HG02943 (cell line): ENCODE measurements around the gene FAM107B.
"Not testable (repeated sequence)": the region's sequence is repeated elsewhere in the genome, so short reads cannot be mapped to it uniquely, and the experiment has no call there.

ENCODE experiments used
- ATAC-seq: cut with Tn5 transposase; IDR thresholded peaks from one replicate; pipeline ENCODE4 v1.9.1; 2021; ENCODE audit warnings: mild to moderate bottlenecking, low read depth, moderate library complexity; ENCODE audit not compliant: unreplicated experiment

Gene FAM107B

GRCh38 chr10:14737808-14738545, 36.7 kb downstream of the FAM107B start:
- no peak for ATAC-seq

- ATAC-seq, result no peak
These were observed 38.1 kb downstream of the FAM107B start for GRCh38 chr10:14736600-14737081.

- ATAC-seq, result no peak
These were observed 38.7 kb downstream of the FAM107B start for GRCh38 chr10:14736043-14736442.

GRCh38 chr10:14731875-14732512, 42.7 kb downstream of the FAM107B start:
- no peak for ATAC-seq

- ATAC-seq, result no peak
These were observed 46.4 kb downstream of the FAM107B start for GRCh38 chr10:14728346-14728745.

GRCh38 chr10:14727924-14728323, 46.8 kb downstream of the FAM107B start:
- ATAC-seq, result no peak

GRCh38 chr10:14727465-14727864, 47.2 kb downstream of the FAM107B start:
- ATAC-seq, result no peak

- no peak for ATAC-seq
These were observed 49.8 kb downstream of the FAM107B start for GRCh38 chr10:14724931-14725330.

- no peak for ATAC-seq
These were observed 51.5 kb downstream of the FAM107B start for GRCh38 chr10:14723052-14723689.

GRCh38 chr10:14717552-14717951, 57.1 kb downstream of the FAM107B start:
- no peak for ATAC-seq

- ATAC-seq, result no peak
These were observed 61.7 kb downstream of the FAM107B start for GRCh38 chr10:14712991-14713424.

- not testable (repeated sequence) for ATAC-seq
These were observed 65.4 kb downstream of the FAM107B start for GRCh38 chr10:14709344-14709743.

- no peak for ATAC-seq
These were observed 67.2 kb downstream of the FAM107B start for GRCh38 chr10:14707481-14707880.

GRCh38 chr10:14705548-14706230, 69.0 kb downstream of the FAM107B start:
- ATAC-seq, result no peak

GRCh38 chr10:14703631-14704001, 71.1 kb downstream of the FAM107B start:
- no peak for ATAC-seq

- ATAC-seq, result no peak
These were observed 73.2 kb downstream of the FAM107B start for GRCh38 chr10:14701466-14701865.

GRCh38 chr10:14700546-14700945, 74.2 kb downstream of the FAM107B start:
- no peak for ATAC-seq

GRCh38 chr10:14699482-14699881, 75.2 kb downstream of the FAM107B start:
- no peak for ATAC-seq

GRCh38 chr10:14698829-14699170, 75.9 kb downstream of the FAM107B start:
- ATAC-seq, result no peak

GRCh38 chr10:14698111-14698828, 76.4 kb downstream of the FAM107B start:
- no peak for ATAC-seq
